Measurements from ENCODE around the gene C22orf39.
A peak's percentile ranks its signal among the peaks of the same experiment; 100 is the strongest.
"Not testable (repeated sequence)": the region's sequence is repeated elsewhere in the genome, so short reads cannot be mapped to it uniquely, and the experiment has no call there.

C22orf39 gene

GRCh38 chr22:19448076-19448607 is 631 bp upstream of the C22orf39 start:
- peak; percentile 70 for DNase-seq (ENCODE audit: low read depth)
- no peak for TF ChIP-seq CTCF (IDR thresholded peaks at IDR 0.05; ENCODE audit: low read length, missing control alignments)
- H3K4me3 ChIP-seq (replicated peaks; ENCODE audit: low read depth, low read length) = peak overlapping the region; percentile 82

GRCh38 chr22:19446603-19447329 is 745 bp downstream of the C22orf39 start:
- DNase-seq (ENCODE audit: low read depth) = peak; percentile 7
- TF ChIP-seq CTCF (IDR thresholded peaks at IDR 0.05; ENCODE audit: low read length, missing control alignments) = no peak
- peak overlapping the region; percentile 82 for H3K4me3 ChIP-seq (replicated peaks; ENCODE audit: low read depth, low read length)

GRCh38 chr22:19445279-19445982 is 2.1 kb downstream of the C22orf39 start:
- not testable (repeated sequence) for DNase-seq (ENCODE audit: low read depth); H3K4me3 ChIP-seq (replicated peaks; ENCODE audit: low read depth, low read length)

GRCh38 chr22:19443544-19444211 is 3.8 kb downstream of the C22orf39 start:
- no peak overlapping the region for H3K4me3 ChIP-seq (replicated peaks; ENCODE audit: low read depth, low read length)
- DNase-seq (ENCODE audit: low read depth) = no peak
- no peak for TF ChIP-seq CTCF (IDR thresholded peaks at IDR 0.05; ENCODE audit: low read length, missing control alignments)

GRCh38 chr22:19442166-19442565 is 5.3 kb downstream of the C22orf39 start:
- no peak for TF ChIP-seq CTCF (IDR thresholded peaks at IDR 0.05; ENCODE audit: low read length, missing control alignments)

GRCh38 chr22:19440411-19441195 is 6.9 kb downstream of the C22orf39 start:
- no peak for DNase-seq (ENCODE audit: low read depth)
- no peak overlapping the region for H3K4me3 ChIP-seq (replicated peaks; ENCODE audit: low read depth, low read length)
- no peak for TF ChIP-seq CTCF (IDR thresholded peaks at IDR 0.05; ENCODE audit: low read length, missing control alignments)

More at GRCh38 chr22:19442166-19442565, 5.3 kb downstream of the C22orf39 start:
- DNase-seq (ENCODE audit: low read depth) = no peak
- H3K4me3 ChIP-seq (replicated peaks; ENCODE audit: low read depth, low read length) = no peak overlapping the region

Data from fibroblast of pulmonary artery (primary cell).